Activated CD8-positive, alpha-beta memory T cell treated with anti-CD3 and anti-CD28 coated beads for 24 hours (primary cell): ENCODE data around the gene ZNF423.

Experiments
- DNase-seq: peaks from one replicate; pipeline ENCODE4 v3.0.0-alpha.2; 2020

The ZNF423 gene

DNA sequence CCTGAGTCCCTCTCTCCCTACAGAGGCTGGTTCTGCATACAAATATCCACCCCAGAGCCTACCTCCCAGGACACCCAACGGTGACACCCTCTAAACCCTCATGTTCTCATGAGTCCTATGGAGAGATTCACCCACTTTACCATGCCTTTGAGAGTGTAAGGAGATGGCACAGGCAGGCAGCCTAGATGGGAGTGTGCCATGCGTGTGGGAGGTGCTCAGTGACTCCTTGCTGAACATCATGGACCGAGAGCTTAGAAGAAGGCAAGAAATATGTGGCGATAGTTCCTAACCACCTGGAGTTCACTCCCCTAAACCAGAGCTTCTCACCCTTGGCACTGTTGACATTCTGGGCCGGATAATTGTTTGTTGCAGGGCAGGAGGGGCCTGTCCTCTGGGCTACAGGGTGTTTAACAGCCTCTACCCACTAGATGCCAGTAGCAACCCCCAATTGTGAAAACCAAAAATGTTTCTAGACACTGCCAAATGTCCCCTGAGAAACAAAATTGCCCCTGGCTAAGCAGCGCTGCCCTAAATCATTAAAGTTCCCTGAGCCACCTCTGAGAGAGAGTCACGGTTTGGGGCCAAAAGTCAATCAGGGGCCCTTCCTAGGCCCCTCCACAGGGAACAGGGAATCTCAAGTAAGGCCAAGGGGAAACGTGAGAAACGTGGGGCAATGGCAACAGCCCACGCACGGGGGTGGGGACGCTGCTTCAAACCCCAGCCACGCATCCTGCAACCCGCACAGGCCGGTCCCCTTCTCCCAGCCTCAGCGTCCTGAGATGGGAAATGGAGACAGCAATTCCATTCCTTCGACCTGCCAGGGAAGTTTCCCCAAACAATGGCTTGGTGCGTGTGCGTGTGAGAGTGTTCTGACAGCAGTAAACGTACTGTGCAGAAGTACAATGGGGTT lies 415.5 kb downstream of the ZNF423 start:
- DNase-seq = no peak

DNA sequence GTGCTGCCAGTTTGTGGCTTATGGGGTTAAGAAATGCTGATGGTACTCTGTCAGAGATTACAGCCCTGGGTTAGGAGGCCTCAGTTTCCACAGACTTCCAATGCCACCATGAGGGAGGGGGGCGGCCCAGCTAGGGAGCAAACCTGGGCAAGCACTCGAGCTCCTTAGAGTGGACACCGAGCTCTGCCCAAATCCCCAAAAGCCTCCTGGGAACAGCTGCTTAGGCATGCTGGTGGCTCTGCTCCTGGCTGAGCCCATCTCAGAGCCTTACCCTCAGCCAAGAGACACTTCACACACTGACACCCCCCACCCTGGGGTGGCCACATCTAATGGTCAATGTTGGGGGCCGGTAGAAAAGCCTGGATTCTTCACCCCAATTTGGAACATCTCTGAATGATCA lies 416.2 kb downstream of the ZNF423 start:
- DNase-seq = no peak

DNA sequence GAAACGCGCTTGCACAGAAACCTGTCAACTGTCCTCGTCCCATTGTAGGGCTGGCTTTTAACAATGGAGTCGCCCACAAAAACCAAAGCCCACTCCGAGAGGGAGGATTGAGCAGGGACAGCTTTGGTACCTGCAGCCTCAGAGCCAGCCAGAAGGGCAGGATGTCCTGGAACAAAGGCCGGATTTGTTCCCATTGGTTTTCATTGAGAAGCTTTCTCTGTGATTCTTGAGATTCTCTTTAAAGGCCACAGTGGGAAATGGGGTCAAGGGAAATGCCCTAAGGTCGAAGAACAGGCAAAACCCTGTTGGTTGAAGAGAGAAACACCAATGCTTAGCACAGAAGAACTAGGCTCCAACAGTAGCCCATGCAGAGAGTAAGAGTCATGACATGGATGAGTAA lies 416.9 kb downstream of the ZNF423 start:
- no peak for DNase-seq
